Heart right ventricle (tissue), 16 donors: ENCODE data around the gene FARSB. TPM values are rescaled to one million over a fixed set of nuclear protein-coding genes. Genes with fewer than 3 reads are reported as not detected.

Experiments
- ATAC-seq, 8 donors: fragments of 200-7000 bp; cut with Tn5 transposase; one replicate each; pipeline ENCODE4 v1.9.1; 2020; ENCODE audit warnings: mild to moderate bottlenecking in 8 of 8, moderate library complexity in 8 of 8, moderate number of reproducible peaks in 1 of 8
- DNase-seq, 2 donors: peaks; one replicate each; pipeline ENCODE4 v3.0.0-alpha.2; 2020
- H3K27ac ChIP-seq, 10 donors: fragments of 200-600 bp; sonication (generic) in 2 of 10; one replicate each; pipeline versions ENCODE4 v1.5.0 to v1.8.0; 2020 to 2022; ENCODE audit warnings: mild to moderate bottlenecking in 3 of 10
- H3K27me3 ChIP-seq, 7 donors: fragments of 200-600 bp; one replicate each; pipeline ENCODE4 v1.8.0; 2021 to 2022; ENCODE audit warnings: mild to moderate bottlenecking in 2 of 7
- H3K36me3 ChIP-seq, 9 donors: fragments of 200-600 bp; sonication (generic) in 1 of 9; one replicate each; pipeline versions ENCODE4 v1.5.0 to v1.8.0; 2020 to 2022; ENCODE audit warnings: mild to moderate bottlenecking in 2 of 9
- H3K4me1 ChIP-seq, 9 donors: fragments of 200-600 bp; sonication (generic) in 1 of 9; one replicate each; pipeline versions ENCODE4 v1.5.0 to v1.8.0; 2020 to 2022; ENCODE audit warnings: mild to moderate bottlenecking in 4 of 9
- H3K4me3 ChIP-seq, 10 donors: fragments of 200-600 bp; sonication (generic) in 2 of 10; one replicate each; pipeline versions ENCODE4 v1.5.0 to v1.8.0; 2020 to 2022; ENCODE audit warnings: mild to moderate bottlenecking in 7 of 10, moderate library complexity in 2 of 10
- H3K9me3 ChIP-seq, 11 donors: fragments of 200-600 bp in 10 of 11; sonication (generic) in 2 of 11; one replicate each; pipeline versions ENCODE4 v1.5.0 to v1.8.0; 2013 to 2022; ENCODE audit warnings: mild to moderate bottlenecking in 2 of 11, control low read depth in 1 of 11, moderate library complexity in 1 of 11
- CTCF ChIP-seq, 9 donors: fragments of 200-600 bp; sonication (generic) in 2 of 9; IDR thresholded peaks; one replicate each; pipeline versions ENCODE4 v1.5.0 to v1.8.0; 2021 to 2022; ENCODE audit warnings: antibody characterized with exemption in 9 of 9, mild to moderate bottlenecking in 5 of 9, moderate library complexity in 1 of 9
- WGBS, 2 donors: extraction: QIAGEN DNeasy Blood & Tissue Kit; methylation state at CpG; one replicate each; pipeline ENCODE4 v1.1.7; 2013; ENCODE audit warnings: inconsistent platforms in 1 of 2; 5-methylcytosine and 5-hydroxymethylcytosine counted together
- intact Hi-C, 10 donors: fragments of 100-400 bp; cut with DNase I; formaldehyde crosslinking; loops; one replicate each; pipeline versions ENCODE4 v1.11.1 to v1.14.2; 2022
- long read RNA-seq, 3 donors: library from polyadenylated mRNA; unstranded; transcript quantifications; one replicate each; pipeline ENCODE4 v2.0.0, GENCODE V29; 2020 to 2021
- polyA plus RNA-seq, 2 donors: library from polyadenylated mRNA; stranded (reverse); fragments of 200-250 nt; gene quantifications; one replicate each; pipeline ENCODE4 v1.2.3, GENCODE V29; 2013
- total RNA-seq, 10 donors: library from RNA; stranded (reverse); fragmentation: NEBNext Ultra II Directional in 3 of 10; extraction: Animal tissue kit (Norgen Biotek cat#: 25700) in 3 of 10; gene quantifications; one replicate each; pipeline versions ENCODE4 v1.2.1 to v1.2.4, GENCODE V29; 2021 to 2023
- donor health status: Arrhythmogenic right ventricular cardiomyopathy.
- donor health status: ischemic (EF 13 %, LVEDD 7.1; RV severe dilation, severe dysfunction).
- donor health status: healthy with polysubstance abuse.
- donor health status: DM: no; HTN: yes; CAD: no.
- donor health status: DM: no; HTN: no; CAD: no.
- donor health status: ischemic (EF 25% LVEDD 6.9; RV normal size, moderate dysfunction).
- donor health status: ischemic (EF 25% LVEDD 5.7; RV mildly dilated, moderate dysfunction).
- donor health status: healthy.
- donor health status: DM: yes; HTN: yes; CAD: no.
- donor health status: Ischemic cardiomyopathy.
- donor health status: ischemic (EF 35%, LVEDD 5.7; RV mildly dilated, moderate dysfunction).
- donor health status: nonischemic (EF 11% LVEDD 7.7; RV severe dilation, severe dysfunction).
- donor health status: DM: yes; HTN: yes; CAD: no.
- donor health status: PGD.
- donor health status: ischemic (EF 29% LVEDD 5.4; RV normal size, mild dysfunction).
- donor health status: nonischemic (EF 23%, LVEDD 6.1; RV moderate dilation, normal function).

The FARSB gene
- 10 to 100 TPM; 16.1 to 26.6 (median 20.5) TPM for total RNA-seq
- 10 to 100 TPM; 12.1 to 22.8 TPM for polyA plus RNA-seq
- long read RNA-seq, donor 1, transcript FARSB-201 (17 exons, 3,369 nt), result major isoform, 21 of 26 reads
- long read RNA-seq, donor 1, partial matches to known transcripts, result 1 of 26 reads
- long read RNA-seq, donor 1, other reads (novel, unspliced or antisense), result 4 of 26 reads
- long read RNA-seq, donor 2, transcript FARSB-201 (17 exons, 3,369 nt), result major isoform, 28 of 32 reads
- long read RNA-seq, donor 2, partial matches to known transcripts, result 2 of 32 reads
- long read RNA-seq, donor 2, other reads (novel, unspliced or antisense), result 2 of 32 reads
- long read RNA-seq, donor 3, transcript FARSB-201 (17 exons, 3,369 nt), result major isoform, 181 of 215 reads
- long read RNA-seq, donor 3, partial matches to known transcripts, result 9 of 215 reads
- long read RNA-seq, donor 3, other reads (novel, unspliced or antisense), result 25 of 215 reads

GRCh38 chr2:222655787-222656525 lies at the start of gene FARSB:
FARSB (minus strand) TSS chr2:222656092; CDS start chr2:222656073, 19 bp downstream.
- H3K9me3 ChIP-seq, result no peaks in the 10 kb centered on the region
- H3K4me1 ChIP-seq, result peaks cover 0 to 38% (median 24%) of the 10 kb centered on the region in 9 donors
- H3K4me3 ChIP-seq, result peak within 1 kb of the TSS; percentile 59 to 96 (median 86)
- 0% methylated on average over 45 of the region's 45 CpGs for WGBS, 2 donors
- H3K27me3 ChIP-seq, result no peaks in the 10 kb centered on the region
- intact Hi-C loops, result loop anchor here in 1 of 10 donors (5.0 kb wide), 1 partner anchor 51 kb away; no protein-coding TSS in a partner anchor
- peak; percentile 94 to 95 for DNase-seq
- TF ChIP-seq CTCF (IDR thresholded peaks at IDR 0.05), result no peak
- H3K27ac ChIP-seq, result peak within 1 kb of the TSS; percentile 69 to 95 (median 87)
- H3K36me3 ChIP-seq, result no peaks in the 10 kb centered on the region
- ATAC-seq, result peak; percentile 98 to 100 (median 99)

GRCh38 chr2:222703886-222704285 lies 48.0 kb upstream of the FARSB start:
- no peak for ATAC-seq
- no peak overlapping the region for H3K4me3 ChIP-seq

GRCh38 chr2:222703091-222703490 lies 47.2 kb upstream of the FARSB start:
- DNase-seq (no peak), ATAC-seq (no peak)
- 36 to 37% methylated on average over 2 of the region's 2 CpGs for WGBS, 2 donors
- Histone ChIP-seq H3K9me3 (no peaks in the 10 kb centered on the region), H3K27me3 (peaks cover 0 to 3% (median 0%) of the 10 kb centered on the region in 7 donors), H3K27ac (no peak overlapping the region), H3K4me1 (peaks cover 0 to 8% (median 4%) of the 10 kb centered on the region in 9 donors), H3K4me3 (no peak overlapping the region), H3K36me3 (no peaks in the 10 kb centered on the region)
- intact Hi-C loops, result loop anchor here in 1 of 10 donors (10.0 kb wide), 1 partner anchor 92 kb away; no protein-coding TSS in a partner anchor
- no peak for TF ChIP-seq CTCF (IDR thresholded peaks at IDR 0.05)

More at GRCh38 chr2:222703886-222704285, 48.0 kb upstream of the FARSB start:
- Histone ChIP-seq H3K27ac (no peak overlapping the region), H3K9me3 (no peaks in the 10 kb centered on the region), H3K27me3 (peaks cover 0 to 3% (median 0%) of the 10 kb centered on the region in 7 donors), H3K4me1 (peaks cover 0 to 16% (median 12%) of the 10 kb centered on the region in 9 donors), H3K36me3 (no peaks in the 10 kb centered on the region)
- intact Hi-C loops, result loop anchor here in 1 of 10 donors (10.0 kb wide), 1 partner anchor 91 kb away; no protein-coding TSS in a partner anchor
- DNase-seq, result no peak
- 65 to 74% methylated on average over 3 of the region's 3 CpGs for WGBS, 2 donors
- no peak for TF ChIP-seq CTCF (IDR thresholded peaks at IDR 0.05)

- intact Hi-C loops, result loop anchor here in 1 of 10 donors (10.0 kb wide), 1 partner anchor 93 kb away; no protein-coding TSS in a partner anchor
- no peaks in the 10 kb centered on the region for H3K36me3 ChIP-seq
- WGBS, 2 donors, result 73 to 88% methylated on average over 5 of the region's 5 CpGs
- H3K4me3 ChIP-seq, result no peak overlapping the region
- TF ChIP-seq CTCF (IDR thresholded peaks at IDR 0.05), result no peak
- H3K27ac ChIP-seq, result no peak overlapping the region
- H3K27me3 ChIP-seq, result peaks cover 0 to 3% (median 0%) of the 10 kb centered on the region in 7 donors
- H3K9me3 ChIP-seq, result no peaks in the 10 kb centered on the region
- peaks cover 0 to 3% (median 0%) of the 10 kb centered on the region in 9 donors for H3K4me1 ChIP-seq
- no peak for ATAC-seq
- DNase-seq, result no peak
Measured at GRCh38 chr2:222701721-222702131, 45.8 kb upstream of the FARSB start.
